NCI-H2029 treated with DMSO at 0.1 percent for 48 hours (cell line): ENCODE measurements around the gene TVP23A.
"Not testable (repeated sequence)": the region's sequence is repeated elsewhere in the genome, so short reads cannot be mapped to it uniquely, and the experiment has no call there.

ENCODE experiments used
- DNase-seq: peaks from one replicate; lab custom pipeline; 2025; lab: John Stamatoyannopoulos, UW

The TVP23A gene

GRCh38 chr16:10745841-10746240, 72.8 kb downstream of the TVP23A start:
- DNase-seq, result no peak

GRCh38 chr16:10744370-10745030, 74.1 kb downstream of the TVP23A start:
- DNase-seq, result no peak

DNA sequence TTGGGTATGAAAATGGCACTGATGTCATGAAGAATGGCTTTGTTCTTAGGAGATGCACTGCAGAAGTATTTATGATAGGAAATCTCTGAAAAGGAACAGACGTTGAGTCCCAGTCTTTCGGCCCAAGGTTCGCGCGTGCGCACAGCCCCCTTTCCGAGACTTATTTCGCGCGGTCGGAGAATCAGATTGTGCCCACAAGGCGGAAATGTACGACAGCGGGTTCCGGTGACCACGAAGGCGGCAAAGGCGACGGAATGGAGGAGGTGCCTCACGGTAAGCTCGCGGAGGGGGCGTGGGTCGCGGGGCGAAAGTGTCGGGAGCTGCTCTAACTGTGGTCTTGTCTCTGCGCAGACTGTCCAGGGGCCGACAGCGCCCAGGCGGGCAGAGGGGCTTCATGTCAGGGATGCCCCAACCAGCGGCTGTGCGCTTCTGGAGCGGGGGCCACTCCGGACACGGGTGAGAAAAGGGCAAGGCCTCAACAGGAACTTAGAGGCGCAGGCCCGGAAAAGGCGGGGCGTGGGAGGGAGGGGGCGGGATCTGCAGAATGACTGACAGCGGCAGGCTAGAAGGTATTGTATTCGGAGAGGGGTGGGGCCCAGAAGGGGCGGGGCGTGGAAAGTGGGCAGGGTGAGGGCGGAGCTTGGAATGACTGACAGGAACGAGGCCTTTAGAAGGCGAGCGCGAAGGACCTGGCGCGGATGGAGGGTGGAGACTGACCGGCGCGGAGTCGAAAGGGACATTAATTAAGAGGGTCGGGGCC, 74.8 kb downstream of the TVP23A start, which contains the start of gene NUBP1:
Gene NUBP1, plus strand, starts transcription at position 233 of the 760 bp plus-strand sequence. Its CDS starts 22 bp downstream, at position 255.
- peak; percentile 87 for DNase-seq

- no peak for DNase-seq
Measured at GRCh38 chr16:10743227-10743609, 75.4 kb downstream of the TVP23A start.

GRCh38 chr16:10741844-10742243, 76.8 kb downstream of the TVP23A start:
- peak; percentile 31 for DNase-seq

DNA sequence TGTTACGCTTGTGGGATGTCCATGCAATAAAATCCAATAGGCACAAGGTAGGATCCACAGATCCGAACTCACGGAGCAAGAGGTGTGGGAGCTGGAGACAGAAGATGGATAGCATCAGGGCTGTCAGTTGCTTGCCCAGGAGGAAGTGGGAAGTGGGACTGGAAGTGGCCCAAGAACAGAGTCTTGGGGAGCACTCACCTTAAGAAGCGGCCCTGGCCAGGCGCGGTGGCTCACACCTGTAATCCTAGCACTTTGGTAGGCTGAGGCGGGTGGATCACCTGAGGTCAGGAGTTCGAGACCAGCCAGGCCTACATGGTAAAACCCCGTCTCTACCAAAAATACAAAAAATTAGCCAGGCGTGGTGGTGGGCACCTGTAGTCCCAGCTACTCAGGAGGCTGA, 77.3 kb downstream of the TVP23A start:
- not testable (repeated sequence) for DNase-seq

GRCh38 chr16:10740845-10741208, 77.8 kb downstream of the TVP23A start:
- DNase-seq, result no peak

GRCh38 chr16:10740000-10740844, 78.4 kb downstream of the TVP23A start:
- DNase-seq, result no peak

DNA sequence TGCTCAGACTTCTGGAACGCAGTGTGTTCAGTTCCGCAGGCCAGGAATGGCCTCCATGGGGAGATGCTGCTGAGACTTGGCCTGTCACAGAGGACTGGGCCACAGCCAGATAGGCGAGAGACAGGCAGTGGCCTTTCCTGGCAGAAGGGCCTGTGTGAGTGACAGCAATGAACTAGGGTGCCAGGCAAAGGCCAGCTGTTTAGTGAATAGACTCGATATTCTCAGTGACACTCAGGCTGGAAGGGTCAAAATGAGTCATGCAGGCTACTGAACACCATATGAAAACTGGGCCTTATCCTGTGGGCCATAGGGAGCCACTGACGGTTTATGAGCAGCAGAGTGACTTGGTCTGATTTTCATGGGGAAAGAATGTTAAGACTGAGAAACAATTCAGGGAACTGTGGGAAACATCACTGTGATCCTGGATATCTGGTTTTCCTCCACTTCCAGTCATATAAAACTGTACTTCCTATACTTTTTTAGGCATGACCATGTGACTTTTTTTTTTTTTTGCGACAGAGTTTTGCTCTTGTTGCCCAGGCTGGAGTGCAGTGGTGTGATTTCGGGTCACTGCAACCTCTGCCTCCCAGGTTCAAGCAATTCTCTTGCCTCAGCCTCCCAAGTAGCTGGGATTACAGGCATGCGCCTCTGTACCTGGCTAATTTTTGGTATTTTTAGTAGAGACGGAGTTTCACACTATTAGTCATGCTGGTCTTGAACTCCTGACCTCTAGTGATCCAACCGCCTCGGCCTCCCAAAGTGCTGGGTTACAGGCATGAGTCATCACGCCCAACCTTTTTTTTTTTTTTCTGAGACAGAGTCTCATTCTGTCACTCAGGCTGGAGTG, 80.1 kb downstream of the TVP23A start:
- DNase-seq, result no peak

DNA sequence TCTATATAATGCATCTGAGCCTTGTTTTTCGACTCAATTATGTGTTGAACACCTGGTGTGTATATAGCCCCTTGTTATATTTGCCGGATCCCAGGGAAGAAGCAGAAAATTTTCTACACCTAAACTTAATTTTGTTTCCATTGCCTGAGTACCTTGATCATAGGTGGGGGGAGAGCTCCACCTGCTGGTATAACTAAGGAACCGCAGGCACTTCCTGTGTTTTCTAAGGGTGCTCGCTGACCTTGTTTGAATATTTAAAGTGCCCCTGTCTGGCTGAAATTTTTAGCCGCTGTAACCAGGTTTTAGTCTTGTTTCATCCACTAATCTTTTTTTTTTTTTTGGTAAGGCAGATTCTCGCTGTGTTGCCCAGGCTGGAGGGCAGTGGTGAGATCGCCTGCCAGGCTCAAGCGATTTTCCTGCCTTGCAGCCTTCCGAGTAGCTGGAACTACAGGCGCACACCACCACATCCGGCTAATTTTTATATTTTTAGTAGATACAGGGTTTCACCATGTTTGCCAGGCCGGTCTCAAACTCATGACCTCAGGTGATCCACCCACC, 81.4 kb downstream of the TVP23A start:
- DNase-seq, result peak; percentile 90

DNA sequence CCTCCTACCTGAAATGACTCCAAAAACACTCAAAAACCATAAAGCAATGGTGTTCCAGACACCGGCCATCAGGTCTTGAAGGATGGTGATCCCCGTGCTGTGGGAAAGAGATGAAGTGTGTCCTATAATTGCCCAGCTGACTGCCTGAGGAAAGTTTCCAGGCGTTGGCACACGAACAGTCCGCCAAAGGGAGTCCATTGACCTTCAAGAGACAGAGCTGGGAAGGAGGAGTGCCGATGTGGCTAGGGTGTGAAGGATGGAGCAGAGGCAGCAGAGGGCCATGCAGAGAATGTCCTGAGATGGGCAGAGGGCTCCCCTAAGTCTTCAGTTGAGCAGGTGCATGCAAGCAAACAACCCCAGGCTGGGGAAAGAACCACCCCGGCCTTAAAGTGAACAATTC, 86.8 kb downstream of the TVP23A start:
- DNase-seq, result no peak

DNA sequence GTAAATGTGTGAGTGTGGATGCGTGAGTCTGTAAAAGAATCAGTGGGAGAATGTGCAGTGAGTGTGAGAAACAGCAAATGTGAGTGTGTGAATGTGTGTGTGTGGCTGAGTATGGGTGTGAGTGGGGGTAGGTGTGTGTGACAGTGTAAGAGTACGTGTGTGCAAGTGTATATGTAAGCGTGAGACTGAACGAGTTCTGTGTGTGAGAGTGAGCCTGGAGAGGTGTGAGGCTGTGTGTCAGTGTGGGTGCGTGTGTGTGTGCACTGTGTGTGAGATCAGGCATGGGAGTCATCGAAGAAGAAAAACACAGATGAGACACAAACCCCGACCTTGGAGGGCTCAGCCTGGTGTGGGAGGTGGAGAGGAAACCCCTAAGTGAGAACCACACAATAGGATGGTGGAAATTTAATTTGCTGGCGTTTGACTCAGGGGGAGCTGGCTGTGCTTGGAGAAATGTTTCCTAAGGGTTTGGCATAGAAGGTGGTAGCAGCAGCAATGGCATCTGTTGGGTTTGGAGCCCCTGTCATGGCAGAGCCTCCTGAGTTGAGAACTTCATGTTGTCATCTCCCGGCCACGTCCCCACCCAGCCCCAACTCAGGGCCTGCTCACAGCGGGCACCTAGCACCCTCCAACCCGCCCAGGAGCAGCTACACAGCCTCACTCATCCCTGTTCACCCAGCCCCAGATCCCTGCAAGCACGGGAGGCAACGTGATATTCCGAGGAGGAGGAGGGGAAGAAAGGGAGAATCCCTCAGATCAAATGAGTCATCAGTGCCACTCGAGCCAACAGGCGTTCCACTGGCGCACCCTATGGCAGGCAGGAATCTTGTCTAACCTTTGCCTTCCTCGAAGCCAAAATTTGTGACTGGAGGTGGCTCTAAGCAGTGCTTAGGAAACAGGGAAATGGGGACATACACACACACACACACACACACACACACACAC, 89.2 kb downstream of the TVP23A start:
- peak; percentile 18 for DNase-seq

DNA sequence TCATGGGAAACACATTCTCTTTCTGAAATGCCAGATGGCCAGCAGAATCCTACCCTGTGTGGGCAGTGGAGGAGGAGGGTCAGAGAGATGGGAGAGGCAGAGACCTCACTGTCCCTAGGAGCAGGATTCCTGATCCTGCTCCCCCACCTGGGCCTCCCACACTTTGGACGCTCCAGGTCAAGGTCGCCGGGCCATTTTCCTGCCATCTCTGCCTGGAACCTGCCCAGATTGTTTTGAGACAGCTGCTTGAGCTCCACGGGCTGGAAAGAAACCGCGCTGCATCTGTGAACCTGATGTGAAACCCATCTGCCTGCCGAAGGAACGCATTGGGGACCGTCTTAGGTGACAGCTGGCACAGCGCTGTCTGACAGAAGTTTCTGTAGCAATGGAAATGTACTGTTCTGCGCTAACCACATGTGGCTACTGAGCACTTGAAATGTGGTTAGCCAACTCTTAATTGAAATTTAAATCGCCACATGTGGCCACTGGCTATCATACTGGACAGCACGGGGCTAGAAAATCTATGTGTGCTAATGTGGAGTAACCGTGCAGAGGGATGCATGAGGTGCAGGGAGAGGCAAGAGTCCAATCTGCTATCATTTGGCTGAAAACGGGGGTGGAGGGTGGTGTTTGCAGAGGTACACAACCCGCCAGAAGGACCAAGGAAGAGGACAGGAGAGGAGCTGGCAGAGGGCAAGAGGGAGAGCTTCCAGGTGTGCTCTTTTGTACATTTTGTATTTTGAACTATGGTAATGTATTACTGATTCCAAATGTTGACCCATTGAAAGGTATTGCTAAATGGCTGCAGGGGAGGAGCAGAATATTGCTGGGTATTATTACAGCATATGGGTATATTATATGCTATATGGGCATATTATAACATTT, 90.3 kb downstream of the TVP23A start:
- no peak for DNase-seq
